Keratinocyte (primary cell): ENCODE measurements around the gene DNAJB5.
"Not testable (repeated sequence)": the region's sequence is repeated elsewhere in the genome, so short reads cannot be mapped to it uniquely, and the experiment has no call there.

Experiments
- EZH2 ChIP-seq: IDR thresholded peaks from one replicate; pipeline ENCODE4 v1.6.1; 2012; ENCODE audit warnings: inconsistent platforms, mild to moderate bottlenecking, low read length, moderate library complexity
- TF ChIP-seq, protein P1 (sequence below), 3 experiments: IDR thresholded peaks in 1 of 3; conservative IDR thresholded peaks in 1 of 3; optimal IDR thresholded peaks in 1 of 3; 2 replicates in 2 of 3; 3 replicates in 1 of 3; pipeline versions ENCODE3 to v1.5.1; 2011; ENCODE audit warnings: low read length in 3 of 3, mild to moderate bottlenecking in 3 of 3, moderate library complexity in 2 of 3, control low read depth in 1 of 3, inconsistent platforms in 1 of 3; ENCODE audit not compliant: insufficient read depth in 2 of 3; ENCODE audit errors: extremely low read depth in 1 of 3

DNA sequence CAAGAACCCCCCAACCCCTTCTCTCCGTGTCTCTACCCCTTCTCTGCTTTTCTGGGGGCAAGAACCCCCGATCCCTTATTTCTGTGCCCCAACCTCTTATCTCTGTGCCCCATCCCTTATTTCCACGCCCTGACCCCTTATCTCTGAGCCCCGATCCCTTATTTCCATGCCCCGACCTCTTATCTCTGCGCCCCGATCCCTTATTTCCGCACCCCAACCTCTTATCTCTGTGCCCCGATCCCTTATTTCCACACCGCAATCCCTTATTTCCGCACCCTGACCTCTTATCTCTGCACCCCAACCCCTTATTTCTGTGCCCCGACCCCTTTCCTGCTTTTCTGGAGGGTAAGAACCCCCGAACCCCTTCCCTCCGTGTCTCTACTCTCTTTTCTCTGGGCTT, 14.8 kb downstream of the DNAJB5 start:
- TF ChIP-seq, protein P1, sequence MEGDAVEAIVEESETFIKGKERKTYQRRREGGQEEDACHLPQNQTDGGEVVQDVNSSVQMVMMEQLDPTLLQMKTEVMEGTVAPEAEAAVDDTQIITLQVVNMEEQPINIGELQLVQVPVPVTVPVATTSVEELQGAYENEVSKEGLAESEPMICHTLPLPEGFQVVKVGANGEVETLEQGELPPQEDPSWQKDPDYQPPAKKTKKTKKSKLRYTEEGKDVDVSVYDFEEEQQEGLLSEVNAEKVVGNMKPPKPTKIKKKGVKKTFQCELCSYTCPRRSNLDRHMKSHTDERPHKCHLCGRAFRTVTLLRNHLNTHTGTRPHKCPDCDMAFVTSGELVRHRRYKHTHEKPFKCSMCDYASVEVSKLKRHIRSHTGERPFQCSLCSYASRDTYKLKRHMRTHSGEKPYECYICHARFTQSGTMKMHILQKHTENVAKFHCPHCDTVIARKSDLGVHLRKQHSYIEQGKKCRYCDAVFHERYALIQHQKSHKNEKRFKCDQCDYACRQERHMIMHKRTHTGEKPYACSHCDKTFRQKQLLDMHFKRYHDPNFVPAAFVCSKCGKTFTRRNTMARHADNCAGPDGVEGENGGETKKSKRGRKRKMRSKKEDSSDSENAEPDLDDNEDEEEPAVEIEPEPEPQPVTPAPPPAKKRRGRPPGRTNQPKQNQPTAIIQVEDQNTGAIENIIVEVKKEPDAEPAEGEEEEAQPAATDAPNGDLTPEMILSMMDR (optimal IDR thresholded peaks at IDR 0.05 in 1 of 3, IDR thresholded peaks at IDR 0.05 in 1 of 3, conservative IDR thresholded peaks at IDR 0.05 in 1 of 3; ENCODE audit: extremely low read depth in 1 of 3, insufficient read depth in 2 of 3, low read length in 3 of 3) = not testable (repeated sequence)
- TF ChIP-seq EZH2 = not testable (repeated sequence)
